Liver (tissue), 3 donors: ENCODE results near the gene PIEZO1.

Experiments
- EGR1 ChIP-seq, 2 donors: IDR thresholded peaks; 2 replicates each; pipeline ENCODE4 v1.6.1; 2016 to 2018; ENCODE audit warnings: antibody characterized with exemption in 2 of 2, low read depth in 2 of 2
- FOXA1 ChIP-seq: IDR thresholded peaks from 2 replicates; pipeline ENCODE4 v1.6.1; 2016; ENCODE audit warnings: antibody characterized with exemption
- GABPA ChIP-seq, 2 donors: IDR thresholded peaks in 1 of 2; conservative IDR thresholded peaks in 1 of 2; 2 replicates each; pipeline ENCODE4 v1.6.1; 2016; ENCODE audit warnings: antibody characterized with exemption in 2 of 2, mild to moderate bottlenecking in 1 of 2, moderate library complexity in 1 of 2
- HNF4G ChIP-seq: IDR thresholded peaks from 2 replicates; pipeline ENCODE4 v1.6.1; 2016; ENCODE audit warnings: antibody characterized with exemption
- RAD21 ChIP-seq, 2 donors: IDR thresholded peaks; 2 replicates each; pipeline ENCODE4 v1.6.1; 2016; ENCODE audit warnings: antibody characterized with exemption in 2 of 2, mild to moderate bottlenecking in 2 of 2
- RXRA ChIP-seq, 2 donors: IDR thresholded peaks; 2 replicates each; pipeline ENCODE4 v1.6.1; 2017 to 2018; ENCODE audit warnings: antibody characterized with exemption in 2 of 2, mild to moderate bottlenecking in 1 of 2
- SP1 ChIP-seq: IDR thresholded peaks from 2 replicates; pipeline ENCODE4 v1.6.1; 2018; ENCODE audit warnings: antibody characterized with exemption, mild to moderate bottlenecking
- YY1 ChIP-seq: IDR thresholded peaks from 2 replicates; pipeline ENCODE4 v1.6.1; 2016; ENCODE audit warnings: antibody characterized with exemption, mild to moderate bottlenecking
- TF ChIP-seq, protein P1 (sequence below): IDR thresholded peaks from 2 replicates; pipeline ENCODE4 v1.6.1; 2016; ENCODE audit warnings: antibody characterized with exemption
- TF ChIP-seq, protein P2 (sequence below): fragments of 150-350 bp; IDR thresholded peaks from 2 replicates; pipeline ENCODE4 v1.5.1; 2017; ENCODE audit warnings: improper control_type of control experiment, low read depth, low read length; ENCODE audit not compliant: missing input control
- TF ChIP-seq, protein P3 (sequence below): IDR thresholded peaks from 2 replicates; pipeline ENCODE4 v1.6.1; 2016; ENCODE audit warnings: antibody characterized with exemption
- TF ChIP-seq, protein P4 (sequence below): IDR thresholded peaks from 2 replicates; pipeline ENCODE4 v1.6.1; 2016; ENCODE audit warnings: antibody characterized with exemption
- TF ChIP-seq, protein P5 (sequence below): IDR thresholded peaks from 2 replicates; pipeline ENCODE4 v1.6.1; 2016; ENCODE audit warnings: antibody characterized with exemption, mild to moderate bottlenecking
- donor health status: healthy.
- donor health status: healthy.

DNA sequence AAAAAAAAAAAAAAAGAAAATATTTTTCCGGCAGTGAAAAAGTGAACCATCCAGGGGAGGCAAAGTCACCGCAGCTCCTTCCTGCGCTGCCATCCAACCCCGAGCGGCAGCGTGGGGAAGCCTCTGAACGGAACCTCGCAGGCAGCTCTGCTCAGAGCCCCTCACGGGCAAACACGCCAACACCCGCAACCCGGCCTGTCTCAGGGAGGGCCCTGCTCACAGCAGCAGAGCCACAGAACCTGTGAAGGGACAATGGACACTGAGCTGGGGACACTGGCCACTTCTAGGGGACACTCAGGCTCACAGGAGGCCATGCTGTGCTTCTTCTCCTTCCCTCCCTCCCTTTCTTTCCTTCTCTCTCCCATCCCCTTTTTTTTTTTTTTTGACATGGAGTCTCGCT is 48.1 kb upstream of the PIEZO1 start:
- TF ChIP-seq, protein P1, sequence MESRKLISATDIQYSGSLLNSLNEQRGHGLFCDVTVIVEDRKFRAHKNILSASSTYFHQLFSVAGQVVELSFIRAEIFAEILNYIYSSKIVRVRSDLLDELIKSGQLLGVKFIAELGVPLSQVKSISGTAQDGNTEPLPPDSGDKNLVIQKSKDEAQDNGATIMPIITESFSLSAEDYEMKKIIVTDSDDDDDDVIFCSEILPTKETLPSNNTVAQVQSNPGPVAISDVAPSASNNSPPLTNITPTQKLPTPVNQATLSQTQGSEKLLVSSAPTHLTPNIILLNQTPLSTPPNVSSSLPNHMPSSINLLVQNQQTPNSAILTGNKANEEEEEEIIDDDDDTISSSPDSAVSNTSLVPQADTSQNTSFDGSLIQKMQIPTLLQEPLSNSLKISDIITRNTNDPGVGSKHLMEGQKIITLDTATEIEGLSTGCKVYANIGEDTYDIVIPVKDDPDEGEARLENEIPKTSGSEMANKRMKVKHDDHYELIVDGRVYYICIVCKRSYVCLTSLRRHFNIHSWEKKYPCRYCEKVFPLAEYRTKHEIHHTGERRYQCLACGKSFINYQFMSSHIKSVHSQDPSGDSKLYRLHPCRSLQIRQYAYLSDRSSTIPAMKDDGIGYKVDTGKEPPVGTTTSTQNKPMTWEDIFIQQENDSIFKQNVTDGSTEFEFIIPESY: no peak
- TF ChIP-seq, protein P2, sequence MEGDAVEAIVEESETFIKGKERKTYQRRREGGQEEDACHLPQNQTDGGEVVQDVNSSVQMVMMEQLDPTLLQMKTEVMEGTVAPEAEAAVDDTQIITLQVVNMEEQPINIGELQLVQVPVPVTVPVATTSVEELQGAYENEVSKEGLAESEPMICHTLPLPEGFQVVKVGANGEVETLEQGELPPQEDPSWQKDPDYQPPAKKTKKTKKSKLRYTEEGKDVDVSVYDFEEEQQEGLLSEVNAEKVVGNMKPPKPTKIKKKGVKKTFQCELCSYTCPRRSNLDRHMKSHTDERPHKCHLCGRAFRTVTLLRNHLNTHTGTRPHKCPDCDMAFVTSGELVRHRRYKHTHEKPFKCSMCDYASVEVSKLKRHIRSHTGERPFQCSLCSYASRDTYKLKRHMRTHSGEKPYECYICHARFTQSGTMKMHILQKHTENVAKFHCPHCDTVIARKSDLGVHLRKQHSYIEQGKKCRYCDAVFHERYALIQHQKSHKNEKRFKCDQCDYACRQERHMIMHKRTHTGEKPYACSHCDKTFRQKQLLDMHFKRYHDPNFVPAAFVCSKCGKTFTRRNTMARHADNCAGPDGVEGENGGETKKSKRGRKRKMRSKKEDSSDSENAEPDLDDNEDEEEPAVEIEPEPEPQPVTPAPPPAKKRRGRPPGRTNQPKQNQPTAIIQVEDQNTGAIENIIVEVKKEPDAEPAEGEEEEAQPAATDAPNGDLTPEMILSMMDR: no peak
- TF ChIP-seq GABPA (IDR thresholded peaks at IDR 0.05 in 1 of 2, conservative IDR thresholded peaks at IDR 0.05 in 1 of 2) (no peak), RXRA (IDR thresholded peaks at IDR 0.05) (no peak), RAD21 (IDR thresholded peaks at IDR 0.05) (no peak), YY1 (no peak), FOXA1 (no peak), EGR1 (IDR thresholded peaks at IDR 0.05; ENCODE audit: low read depth in 2 of 2) (no peak), SP1 (no peak), HNF4G (no peak)
- TF ChIP-seq, protein P3, sequence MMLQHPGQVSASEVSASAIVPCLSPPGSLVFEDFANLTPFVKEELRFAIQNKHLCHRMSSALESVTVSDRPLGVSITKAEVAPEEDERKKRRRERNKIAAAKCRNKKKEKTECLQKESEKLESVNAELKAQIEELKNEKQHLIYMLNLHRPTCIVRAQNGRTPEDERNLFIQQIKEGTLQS: no peak
- TF ChIP-seq, protein P4, sequence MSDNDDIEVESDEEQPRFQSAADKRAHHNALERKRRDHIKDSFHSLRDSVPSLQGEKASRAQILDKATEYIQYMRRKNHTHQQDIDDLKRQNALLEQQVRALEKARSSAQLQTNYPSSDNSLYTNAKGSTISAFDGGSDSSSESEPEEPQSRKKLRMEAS: no peak
- TF ChIP-seq, protein P5, sequence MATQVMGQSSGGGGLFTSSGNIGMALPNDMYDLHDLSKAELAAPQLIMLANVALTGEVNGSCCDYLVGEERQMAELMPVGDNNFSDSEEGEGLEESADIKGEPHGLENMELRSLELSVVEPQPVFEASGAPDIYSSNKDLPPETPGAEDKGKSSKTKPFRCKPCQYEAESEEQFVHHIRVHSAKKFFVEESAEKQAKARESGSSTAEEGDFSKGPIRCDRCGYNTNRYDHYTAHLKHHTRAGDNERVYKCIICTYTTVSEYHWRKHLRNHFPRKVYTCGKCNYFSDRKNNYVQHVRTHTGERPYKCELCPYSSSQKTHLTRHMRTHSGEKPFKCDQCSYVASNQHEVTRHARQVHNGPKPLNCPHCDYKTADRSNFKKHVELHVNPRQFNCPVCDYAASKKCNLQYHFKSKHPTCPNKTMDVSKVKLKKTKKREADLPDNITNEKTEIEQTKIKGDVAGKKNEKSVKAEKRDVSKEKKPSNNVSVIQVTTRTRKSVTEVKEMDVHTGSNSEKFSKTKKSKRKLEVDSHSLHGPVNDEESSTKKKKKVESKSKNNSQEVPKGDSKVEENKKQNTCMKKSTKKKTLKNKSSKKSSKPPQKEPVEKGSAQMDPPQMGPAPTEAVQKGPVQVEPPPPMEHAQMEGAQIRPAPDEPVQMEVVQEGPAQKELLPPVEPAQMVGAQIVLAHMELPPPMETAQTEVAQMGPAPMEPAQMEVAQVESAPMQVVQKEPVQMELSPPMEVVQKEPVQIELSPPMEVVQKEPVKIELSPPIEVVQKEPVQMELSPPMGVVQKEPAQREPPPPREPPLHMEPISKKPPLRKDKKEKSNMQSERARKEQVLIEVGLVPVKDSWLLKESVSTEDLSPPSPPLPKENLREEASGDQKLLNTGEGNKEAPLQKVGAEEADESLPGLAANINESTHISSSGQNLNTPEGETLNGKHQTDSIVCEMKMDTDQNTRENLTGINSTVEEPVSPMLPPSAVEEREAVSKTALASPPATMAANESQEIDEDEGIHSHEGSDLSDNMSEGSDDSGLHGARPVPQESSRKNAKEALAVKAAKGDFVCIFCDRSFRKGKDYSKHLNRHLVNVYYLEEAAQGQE: no peak
